ENCODE data around the gene ANGEL1.

ANGEL1 gene, protein sequence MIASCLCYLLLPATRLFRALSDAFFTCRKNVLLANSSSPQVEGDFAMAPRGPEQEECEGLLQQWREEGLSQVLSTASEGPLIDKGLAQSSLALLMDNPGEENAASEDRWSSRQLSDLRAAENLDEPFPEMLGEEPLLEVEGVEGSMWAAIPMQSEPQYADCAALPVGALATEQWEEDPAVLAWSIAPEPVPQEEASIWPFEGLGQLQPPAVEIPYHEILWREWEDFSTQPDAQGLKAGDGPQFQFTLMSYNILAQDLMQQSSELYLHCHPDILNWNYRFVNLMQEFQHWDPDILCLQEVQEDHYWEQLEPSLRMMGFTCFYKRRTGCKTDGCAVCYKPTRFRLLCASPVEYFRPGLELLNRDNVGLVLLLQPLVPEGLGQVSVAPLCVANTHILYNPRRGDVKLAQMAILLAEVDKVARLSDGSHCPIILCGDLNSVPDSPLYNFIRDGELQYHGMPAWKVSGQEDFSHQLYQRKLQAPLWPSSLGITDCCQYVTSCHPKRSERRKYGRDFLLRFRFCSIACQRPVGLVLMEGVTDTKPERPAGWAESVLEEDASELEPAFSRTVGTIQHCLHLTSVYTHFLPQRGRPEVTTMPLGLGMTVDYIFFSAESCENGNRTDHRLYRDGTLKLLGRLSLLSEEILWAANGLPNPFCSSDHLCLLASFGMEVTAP

GRCh38 chr14:76812422-76813383 is at the start of gene ANGEL1:
ANGEL1 (minus strand) TSS chr14:76812882; CDS start chr14:76812827, 55 bp downstream.
- DNase-seq (ENCODE audit: low read depth in 1 of 2, low spot score in 1 of 2), result peak; percentile 94 to 97

GRCh38 chr14:76861574-76862255 is 49.0 kb upstream of the ANGEL1 start:
- no peak for DNase-seq (ENCODE audit: low read depth in 1 of 2, low spot score in 1 of 2)

GRCh38 chr14:76856769-76857168 is 44.1 kb upstream of the ANGEL1 start:
- no peak for DNase-seq (ENCODE audit: low read depth in 1 of 2, low spot score in 1 of 2)

DNA sequence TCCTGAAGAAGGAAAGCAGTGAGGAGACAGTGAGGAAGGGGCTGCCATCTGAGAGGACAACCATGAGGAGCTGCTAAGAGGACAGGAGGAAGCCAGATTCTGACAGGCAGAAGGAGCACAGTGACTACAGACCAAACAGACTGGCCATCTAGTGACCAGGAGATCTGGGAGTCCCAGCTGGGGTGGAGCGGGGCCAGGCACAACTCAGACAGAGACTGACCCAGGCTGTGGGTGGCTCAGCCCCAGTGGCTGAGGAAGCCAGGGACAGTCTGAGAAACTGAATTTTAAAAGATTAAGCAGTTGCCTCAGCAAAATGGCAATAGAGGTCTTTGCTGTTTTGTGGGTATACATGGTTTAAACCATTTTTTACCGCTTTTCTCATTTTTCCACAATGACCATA is 42.4 kb upstream of the ANGEL1 start:
- DNase-seq (ENCODE audit: low read depth in 1 of 2, low spot score in 1 of 2), result no peak

DNA sequence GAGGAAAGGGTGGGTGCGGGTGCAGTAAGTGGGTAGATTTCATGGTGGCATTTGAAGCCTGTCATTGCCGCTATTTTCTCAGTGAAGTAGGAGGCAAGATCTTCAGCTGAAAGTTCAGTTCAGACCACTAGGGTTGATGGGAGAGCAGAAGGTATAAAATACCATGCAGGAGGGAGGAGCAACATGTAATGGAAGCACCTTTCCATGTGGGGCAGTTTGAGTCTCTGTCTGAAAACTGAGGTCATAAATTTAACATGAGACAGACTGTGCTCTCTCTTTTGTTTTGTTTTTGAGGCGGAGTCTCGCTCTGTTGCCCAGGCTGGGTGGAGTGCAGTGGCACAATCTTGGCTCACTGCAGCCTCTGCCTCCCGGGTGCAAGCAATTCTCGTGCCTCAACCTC is 36.2 kb upstream of the ANGEL1 start:
- DNase-seq (ENCODE audit: low read depth in 1 of 2, low spot score in 1 of 2), result no peak

- no peak for DNase-seq (ENCODE audit: low read depth in 1 of 2, low spot score in 1 of 2)
Observed at GRCh38 chr14:76846331-76847047, 33.8 kb upstream of the ANGEL1 start.

- peak; percentile 15 to 32 for DNase-seq (ENCODE audit: low read depth in 1 of 2, low spot score in 1 of 2)
Observed at GRCh38 chr14:76844223-76844622, 31.5 kb upstream of the ANGEL1 start.

DNA sequence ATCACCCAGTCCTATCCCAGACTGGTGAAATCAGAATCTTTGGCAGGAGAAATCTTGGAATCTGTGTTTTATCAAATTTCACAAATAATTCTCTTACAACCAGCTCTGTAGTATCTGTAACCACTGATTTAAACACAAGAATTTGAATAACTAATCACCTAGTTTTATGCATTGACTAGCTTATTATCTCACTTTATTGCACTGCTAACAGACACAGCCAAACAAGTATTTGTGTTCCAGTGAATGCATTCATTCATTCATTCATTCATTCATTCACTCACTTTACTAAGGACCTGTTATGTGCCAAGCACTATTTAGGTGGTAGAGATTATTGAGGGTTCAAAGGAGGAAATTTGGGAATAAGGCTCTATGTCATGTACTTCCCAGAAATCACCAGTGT is 29.7 kb upstream of the ANGEL1 start:
- DNase-seq (ENCODE audit: low read depth in 1 of 2, low spot score in 1 of 2), result no peak

- DNase-seq (ENCODE audit: low read depth in 1 of 2, low spot score in 1 of 2), result no peak
Observed at GRCh38 chr14:76837524-76837923, 24.8 kb upstream of the ANGEL1 start.

DNA sequence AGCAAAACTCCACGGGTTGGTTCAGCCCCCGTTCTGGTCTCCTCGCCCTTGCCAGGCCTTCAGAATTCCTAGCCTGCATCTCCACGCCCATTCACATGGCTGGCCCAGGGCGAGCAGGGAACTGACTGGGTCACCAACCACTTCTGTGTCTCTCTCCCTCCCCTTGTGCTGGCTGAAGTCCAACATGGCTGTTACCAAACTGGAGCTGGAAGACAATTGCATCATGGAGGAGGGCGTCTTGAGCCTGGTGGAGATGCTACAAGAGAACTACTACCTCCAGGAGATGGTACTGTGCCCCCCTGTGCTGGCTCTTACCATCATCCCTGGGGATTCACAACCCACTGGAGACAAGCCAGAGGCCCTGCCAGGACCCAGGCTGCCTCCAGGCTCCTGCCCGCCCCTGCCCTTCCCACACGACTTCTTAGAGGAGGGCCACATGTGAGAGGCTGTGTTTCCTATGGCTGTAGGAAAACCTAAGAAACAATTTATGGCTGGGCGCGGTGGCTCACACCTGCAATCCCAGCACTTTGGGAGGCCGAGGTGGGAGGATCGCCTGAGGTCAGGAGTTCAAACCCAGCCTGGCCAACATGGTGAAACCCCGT is 23.4 kb upstream of the ANGEL1 start:
- DNase-seq (ENCODE audit: low read depth in 1 of 2, low spot score in 1 of 2), result no peak

- no peak for DNase-seq (ENCODE audit: low read depth in 1 of 2, low spot score in 1 of 2)
Observed at GRCh38 chr14:76834241-76834661, 21.6 kb upstream of the ANGEL1 start.

DNA sequence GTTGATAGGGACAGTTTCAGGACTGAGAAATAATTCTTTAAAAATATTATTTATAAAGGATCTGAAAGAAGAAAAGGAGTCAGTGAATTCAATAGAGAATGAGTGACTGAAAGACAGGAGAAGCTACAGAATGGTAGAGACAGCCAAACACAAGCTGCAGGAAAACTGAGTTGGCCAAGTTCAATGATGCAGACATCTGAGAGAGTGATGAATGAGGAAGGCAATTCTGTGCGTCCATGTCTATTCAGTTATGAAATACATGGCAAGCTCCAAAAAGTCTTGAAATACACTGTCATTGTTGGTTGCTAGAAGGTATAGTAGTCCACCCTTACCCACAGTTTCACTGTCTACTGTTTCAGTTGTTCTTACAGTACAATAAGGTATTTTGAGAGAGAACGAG is 20.3 kb upstream of the ANGEL1 start:
- DNase-seq (ENCODE audit: low read depth in 1 of 2, low spot score in 1 of 2), result no peak

- no peak for DNase-seq (ENCODE audit: low read depth in 1 of 2, low spot score in 1 of 2)
Observed at GRCh38 chr14:76832503-76832988, 19.9 kb upstream of the ANGEL1 start.

GRCh38 chr14:76830556-76830955 is 17.9 kb upstream of the ANGEL1 start:
- no peak for DNase-seq (ENCODE audit: low read depth in 1 of 2, low spot score in 1 of 2)

- no peak for DNase-seq (ENCODE audit: low read depth in 1 of 2, low spot score in 1 of 2)
Observed at GRCh38 chr14:76829650-76830421, 17.2 kb upstream of the ANGEL1 start.

DNA sequence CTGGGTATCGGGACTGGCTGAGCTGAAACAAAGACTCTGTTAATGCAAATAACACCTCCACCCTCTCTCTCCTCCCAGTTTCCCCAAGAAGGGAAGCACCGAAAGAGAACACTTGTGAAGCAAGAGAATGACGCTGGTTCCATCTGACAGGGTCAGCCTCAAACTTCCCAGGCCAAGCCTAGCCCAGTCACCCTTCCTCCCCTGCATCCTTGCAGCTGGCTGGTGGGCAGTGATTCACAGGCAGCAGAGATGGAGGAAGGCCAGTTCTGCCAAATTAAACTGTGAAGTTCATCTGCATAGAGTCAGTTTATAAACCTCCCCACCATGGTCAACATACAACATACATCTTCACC is 16.3 kb upstream of the ANGEL1 start:
- DNase-seq (ENCODE audit: low read depth in 1 of 2, low spot score in 1 of 2), result no peak

DNA sequence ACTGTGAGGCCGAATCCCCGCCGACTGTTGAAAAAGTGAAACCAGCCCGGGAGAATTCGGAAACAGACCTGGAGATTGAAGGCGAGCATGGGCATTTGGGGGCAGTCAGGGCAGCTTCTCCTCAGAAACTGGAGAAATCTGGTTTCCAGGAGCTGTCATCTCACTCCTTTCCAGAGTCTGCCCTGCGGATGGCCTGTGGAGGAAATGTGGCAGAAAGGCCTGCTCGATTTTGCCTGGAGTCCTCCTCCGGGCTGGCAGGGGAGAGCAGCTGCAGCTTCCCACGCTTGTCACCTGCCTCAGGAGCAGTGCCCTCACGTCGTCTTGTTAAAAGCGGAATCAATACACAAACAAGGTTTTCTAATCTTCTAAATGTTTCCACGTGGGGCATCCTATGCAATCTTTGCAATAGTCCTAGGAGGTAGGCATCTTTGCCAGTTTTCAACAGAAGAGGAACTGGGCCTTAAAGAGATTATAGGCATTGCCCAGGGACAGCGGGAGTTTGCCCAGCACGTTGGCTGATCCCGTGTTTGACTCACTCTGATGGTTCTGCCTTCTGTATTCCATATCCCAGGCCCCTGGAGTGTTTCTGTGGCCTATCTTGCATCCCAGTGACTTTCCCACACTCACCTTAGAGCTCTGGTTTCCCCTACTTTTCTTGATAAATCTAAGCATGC is 15.8 kb upstream of the ANGEL1 start:
- no peak for DNase-seq (ENCODE audit: low read depth in 1 of 2, low spot score in 1 of 2)

DNA sequence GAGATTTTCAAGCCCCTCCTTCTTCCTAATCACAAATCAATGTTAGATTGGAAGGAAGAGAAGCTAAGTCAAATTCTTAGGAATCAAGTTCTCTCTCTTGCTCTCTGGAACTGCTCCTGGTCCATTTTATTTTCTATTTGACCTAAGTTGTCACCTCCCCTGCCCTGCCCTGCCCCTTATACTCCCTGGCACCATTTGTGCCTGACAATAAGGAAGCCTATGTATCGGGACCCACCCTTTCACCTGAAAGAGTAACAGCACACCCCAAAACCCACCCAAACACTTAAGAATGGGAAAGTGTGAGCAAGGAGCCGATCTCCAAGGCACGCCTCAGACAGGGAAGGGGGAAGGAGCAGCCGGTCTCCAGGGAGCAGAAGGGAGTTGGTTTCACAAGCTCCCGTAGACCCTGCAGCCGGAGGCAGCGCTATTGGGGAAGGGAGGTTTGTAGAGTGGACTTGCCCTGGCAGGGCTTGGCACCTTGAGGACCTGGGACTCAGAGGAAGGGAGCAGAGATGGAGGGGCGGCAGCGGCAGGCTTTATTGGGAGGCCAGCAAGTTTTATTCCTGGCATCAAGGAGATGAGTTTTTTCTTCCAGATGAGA is 15.1 kb upstream of the ANGEL1 start:
- DNase-seq (ENCODE audit: low read depth in 1 of 2, low spot score in 1 of 2), result no peak

All from stimulated activated CD4-positive, alpha-beta T cell treated with anti-CD3 and anti-CD28 coated beads, Interleukin-15, amount 100 ng/mL, for 1 hour (primary cell).